ENCODE measurements around the gene ATP10B. TPM values are rescaled to one million over a fixed set of nuclear protein-coding genes. Genes with fewer than 3 reads are reported as not detected.

ATP10B gene
- total RNA-seq, 4 donors from 2014 or later, result 63.5 to 112 (median 87.7) TPM

DNA sequence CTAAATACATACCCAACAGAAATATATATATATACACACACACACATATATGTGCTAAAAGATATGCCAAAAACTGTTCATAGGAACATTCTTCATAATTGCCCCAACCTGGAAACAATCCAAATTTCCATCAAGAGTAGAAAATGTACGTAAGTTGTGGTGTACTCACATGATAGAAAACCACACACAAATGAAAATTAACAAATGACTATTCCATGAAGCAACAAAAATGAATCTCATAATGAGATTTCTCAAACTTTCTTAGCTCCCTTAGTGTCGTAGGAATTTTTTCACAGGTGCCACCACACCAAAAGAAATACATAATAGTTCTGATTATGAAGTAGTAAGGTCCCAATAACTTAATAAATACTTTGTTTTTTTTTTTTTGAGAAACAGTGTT lies 7.8 kb downstream of the ATP10B start:
- DNase-seq, result no peak
- Histone ChIP-seq H3K27ac (no peak overlapping the region), H3K27me3 (no peaks in the 10 kb centered on the region), H3K4me1 (no peaks in the 10 kb centered on the region), H3K4me3 (no peak overlapping the region), H3K9me3 (no peaks in the 10 kb centered on the region), H3K36me3 (no peaks in the 10 kb centered on the region)
- no peak for TF ChIP-seq POLR2A (IDR thresholded peaks at IDR 0.05)
- TF ChIP-seq CTCF (IDR thresholded peaks at IDR 0.05), result no peak

GRCh38 chr5:160843240-160843639 lies 8.8 kb downstream of the ATP10B start:
- Histone ChIP-seq H3K4me3 (no peak overlapping the region), H3K9me3 (no peaks in the 10 kb centered on the region), H3K36me3 (no peaks in the 10 kb centered on the region), H3K27ac (no peak overlapping the region), H3K27me3 (no peaks in the 10 kb centered on the region), H3K4me1 (no peaks in the 10 kb centered on the region)
- TF ChIP-seq CTCF (IDR thresholded peaks at IDR 0.05) (no peak), POLR2A (IDR thresholded peaks at IDR 0.05) (no peak)
- no peak for DNase-seq

- Histone ChIP-seq H3K4me3 (no peak overlapping the region), H3K36me3 (no peaks in the 10 kb centered on the region), H3K4me1 (no peaks in the 10 kb centered on the region), H3K27ac (no peak overlapping the region), H3K9me3 (no peaks in the 10 kb centered on the region), H3K27me3 (no peaks in the 10 kb centered on the region)
- no peak for TF ChIP-seq CTCF (IDR thresholded peaks at IDR 0.05)
- TF ChIP-seq POLR2A (IDR thresholded peaks at IDR 0.05), result no peak
- DNase-seq, result no peak
Observed at GRCh38 chr5:160837749-160838593, 14.0 kb downstream of the ATP10B start.

DNA sequence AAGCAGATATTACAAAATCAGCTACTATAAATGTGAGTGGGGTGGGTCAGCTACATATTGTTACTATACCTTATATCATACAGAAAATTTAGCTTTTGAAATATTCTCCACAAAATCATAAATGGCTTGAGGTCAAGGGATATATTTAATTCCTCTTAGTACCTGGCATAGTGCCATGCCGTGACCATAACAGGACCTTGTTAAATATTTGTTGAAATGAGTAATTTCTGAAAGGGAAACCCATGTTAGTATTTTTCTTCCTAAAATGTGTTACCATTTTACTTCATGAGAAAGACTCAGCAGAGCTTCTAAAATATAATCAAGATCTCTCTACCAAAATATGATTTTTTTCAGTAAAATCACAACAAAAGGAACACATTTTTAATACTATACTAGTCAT lies 14.8 kb downstream of the ATP10B start:
- H3K9me3 ChIP-seq, result no peaks in the 10 kb centered on the region
- H3K4me3 ChIP-seq, result no peak overlapping the region
- no peaks in the 10 kb centered on the region for H3K36me3 ChIP-seq
- no peak for TF ChIP-seq POLR2A (IDR thresholded peaks at IDR 0.05)
- no peak for TF ChIP-seq CTCF (IDR thresholded peaks at IDR 0.05)
- H3K27ac ChIP-seq, result no peak overlapping the region
- no peak for DNase-seq
- H3K27me3 ChIP-seq, result no peaks in the 10 kb centered on the region
- no peaks in the 10 kb centered on the region for H3K4me1 ChIP-seq

GRCh38 chr5:160835818-160836528 lies 16.0 kb downstream of the ATP10B start:
- no peaks in the 10 kb centered on the region for H3K27me3 ChIP-seq
- no peaks in the 10 kb centered on the region for H3K4me1 ChIP-seq
- TF ChIP-seq POLR2A (IDR thresholded peaks at IDR 0.05), result no peak
- no peak for TF ChIP-seq CTCF (IDR thresholded peaks at IDR 0.05)
- H3K27ac ChIP-seq, result no peak overlapping the region
- H3K36me3 ChIP-seq, result no peaks in the 10 kb centered on the region
- H3K9me3 ChIP-seq, result no peaks in the 10 kb centered on the region
- H3K4me3 ChIP-seq, result no peak overlapping the region
- no peak for DNase-seq

All from Peyer's patch (tissue), 4 donors.